ENCODE measurements around the gene ZMYND10. TPM values are rescaled to one million over a fixed set of nuclear protein-coding genes. Genes with fewer than 3 reads are reported as not detected.
"Not testable (repeated sequence)": the region's sequence is repeated elsewhere in the genome, so short reads cannot be mapped to it uniquely, and the experiment has no call there.

The ZMYND10 gene
- total RNA-seq, 1 experiment from 2014 or later = 1.4 TPM

DNA sequence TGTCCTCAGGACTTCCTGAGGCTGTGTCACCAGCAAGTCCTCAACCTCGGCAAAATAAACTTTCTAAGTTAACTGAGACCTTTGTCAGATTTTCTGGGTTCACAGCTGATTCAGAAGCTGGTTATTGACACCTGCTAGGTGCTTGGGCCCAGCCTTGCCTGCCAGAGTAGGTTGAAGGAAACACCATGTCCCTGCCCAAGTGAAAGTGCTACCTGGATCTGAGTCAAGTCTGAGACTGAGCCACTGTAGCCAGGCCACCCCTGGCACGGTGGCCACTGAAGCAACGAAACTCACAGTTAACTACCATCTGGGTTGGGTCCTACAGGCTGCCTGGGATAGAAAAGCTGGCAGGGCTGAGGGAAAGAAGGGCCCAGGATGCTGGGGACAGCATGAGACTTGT is 31.2 kb downstream of the ZMYND10 start:
- peaks cover 4% of the 10 kb centered on the region for H3K27me3 Mint-ChIP-seq (ENCODE audit: low read depth)
- Histone ChIP-seq H2BK20ac (ENCODE audit: low read depth, low read length, poor library complexity, severe bottlenecking) (no peak overlapping the region), H3K9ac (ENCODE audit: extremely low read depth, insufficient read length, low read length) (no peak overlapping the region), H3K4ac (ENCODE audit: low read depth, low read length) (no peak overlapping the region), H3K27me3 (ENCODE audit: insufficient read depth, low read length) (no peaks in the 10 kb centered on the region), H3K14ac (ENCODE audit: insufficient read depth, low read length) (no peak overlapping the region), H3K4me1 (ENCODE audit: insufficient read depth, low read length) (no peaks in the 10 kb centered on the region), H3K27ac (ENCODE audit: insufficient read length, low read depth, low read length) (no peak overlapping the region), H3K79me1 (ENCODE audit: insufficient read depth, low read depth, low read length, poor library complexity, severe bottlenecking) (no peaks in the 10 kb centered on the region), H4K8ac (replicated peaks; ENCODE audit: insufficient read length, low read depth, low read length) (no peak overlapping the region), H3K23ac (ENCODE audit: insufficient read length, low read depth, low read length) (no peak overlapping the region), H2BK120ac (ENCODE audit: low read depth, low read length, poor library complexity, severe bottlenecking) (no peak overlapping the region), H2BK12ac (ENCODE audit: insufficient read length, low read depth, low read length) (no peak overlapping the region), H4K5ac (ENCODE audit: insufficient read length, low read depth, low read length) (no peak overlapping the region), H3K56ac (ENCODE audit: insufficient read length, low read depth, low read length) (no peak overlapping the region), H4K20me1 (ENCODE audit: control insufficient read depth, insufficient read depth, insufficient read length) (no peaks in the 10 kb centered on the region), H3K79me2 (ENCODE audit: insufficient read depth, low read length) (no peaks in the 10 kb centered on the region), H3K9me3 (ENCODE audit: control insufficient read depth, low read depth, low read length) (no peaks in the 10 kb centered on the region), H2BK15ac (ENCODE audit: low read depth, low read length) (no peak overlapping the region), H2AFZ (ENCODE audit: low read length) (no peak overlapping the region), H4K91ac (ENCODE audit: insufficient read length, low read depth, low read length) (no peak overlapping the region), H3T11ph (ENCODE audit: low read length) (no peak overlapping the region), H2BK5ac (ENCODE audit: insufficient read length, low read length) (no peak overlapping the region), H3K23me2 (ENCODE audit: insufficient read length, low read depth, low read length, poor library complexity, severe bottlenecking) (no peaks in the 10 kb centered on the region), H3K18ac (ENCODE audit: insufficient read length, low read depth, low read length) (no peak overlapping the region), H3K4me2 (ENCODE audit: insufficient read depth, insufficient read length, low read length) (no peak overlapping the region), H2AK5ac (ENCODE audit: insufficient read length, low read length) (no peak overlapping the region)
- H3K27ac Mint-ChIP-seq = peak overlapping the region in 2 of 3 experiments; percentile 35 to 42; a peak in 3 of 7 replicates
- TF ChIP-seq, protein P1, sequence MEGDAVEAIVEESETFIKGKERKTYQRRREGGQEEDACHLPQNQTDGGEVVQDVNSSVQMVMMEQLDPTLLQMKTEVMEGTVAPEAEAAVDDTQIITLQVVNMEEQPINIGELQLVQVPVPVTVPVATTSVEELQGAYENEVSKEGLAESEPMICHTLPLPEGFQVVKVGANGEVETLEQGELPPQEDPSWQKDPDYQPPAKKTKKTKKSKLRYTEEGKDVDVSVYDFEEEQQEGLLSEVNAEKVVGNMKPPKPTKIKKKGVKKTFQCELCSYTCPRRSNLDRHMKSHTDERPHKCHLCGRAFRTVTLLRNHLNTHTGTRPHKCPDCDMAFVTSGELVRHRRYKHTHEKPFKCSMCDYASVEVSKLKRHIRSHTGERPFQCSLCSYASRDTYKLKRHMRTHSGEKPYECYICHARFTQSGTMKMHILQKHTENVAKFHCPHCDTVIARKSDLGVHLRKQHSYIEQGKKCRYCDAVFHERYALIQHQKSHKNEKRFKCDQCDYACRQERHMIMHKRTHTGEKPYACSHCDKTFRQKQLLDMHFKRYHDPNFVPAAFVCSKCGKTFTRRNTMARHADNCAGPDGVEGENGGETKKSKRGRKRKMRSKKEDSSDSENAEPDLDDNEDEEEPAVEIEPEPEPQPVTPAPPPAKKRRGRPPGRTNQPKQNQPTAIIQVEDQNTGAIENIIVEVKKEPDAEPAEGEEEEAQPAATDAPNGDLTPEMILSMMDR (conservative IDR thresholded peaks at IDR 0.05) = no peak
- H3K4me1 Mint-ChIP-seq = peaks cover 6 to 18% of the 10 kb centered on the region in 2 experiments
- DNase-seq = no peak
- peaks cover 14 to 17% of the 10 kb centered on the region in 2 experiments for H3K9me3 Mint-ChIP-seq
- peaks cover 48 to 58% (median 56%) of the 10 kb centered on the region in 3 experiments for H3K36me3 Mint-ChIP-seq (ENCODE audit: insufficient read depth in 1 of 3, low read depth in 3 of 3)
- no CpG with 5 or more reads among the region's 3 CpGs for WGBS (ENCODE audit: extremely low coverage, insufficient read length, low lambda C conversion rate)
- H3K4me3 Mint-ChIP-seq = no peak overlapping the region

DNA sequence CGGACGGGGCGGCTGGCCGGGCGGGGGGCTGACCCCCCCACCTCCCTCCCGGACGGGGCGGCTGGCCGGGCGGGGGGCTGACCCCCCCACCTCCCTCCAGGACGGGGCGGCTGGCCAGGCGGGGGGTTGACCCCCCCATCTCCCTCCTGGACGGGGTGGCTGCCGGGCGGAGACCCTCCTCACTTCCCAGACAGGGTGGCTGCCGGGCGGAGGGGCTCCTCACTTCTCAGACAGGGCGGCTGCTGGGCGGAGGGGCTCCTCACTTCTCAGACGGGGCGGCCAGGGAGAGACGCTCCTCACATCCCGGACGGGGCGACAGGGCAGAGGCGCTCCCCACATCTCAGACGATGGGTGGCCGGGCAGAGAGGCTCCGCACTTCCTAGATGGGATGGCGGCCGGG is 33.5 kb downstream of the ZMYND10 start:
- not testable (repeated sequence) for H2BK15ac ChIP-seq (ENCODE audit: low read depth, low read length); H3K4me3 Mint-ChIP-seq; H2BK120ac ChIP-seq (ENCODE audit: low read depth, low read length, poor library complexity, severe bottlenecking); H3K79me2 ChIP-seq (ENCODE audit: insufficient read depth, low read length); H3K4me1 ChIP-seq (ENCODE audit: insufficient read depth, low read length); H2AFZ ChIP-seq (ENCODE audit: low read length); H3K23ac ChIP-seq (ENCODE audit: insufficient read length, low read depth, low read length); H3K23me2 ChIP-seq (ENCODE audit: insufficient read length, low read depth, low read length, poor library complexity, severe bottlenecking); H3K27ac ChIP-seq (ENCODE audit: insufficient read length, low read depth, low read length); H3K18ac ChIP-seq (ENCODE audit: insufficient read length, low read depth, low read length); H3K4ac ChIP-seq (ENCODE audit: low read depth, low read length); H3K9me3 ChIP-seq (ENCODE audit: control insufficient read depth, low read depth, low read length); H4K5ac ChIP-seq (ENCODE audit: insufficient read length, low read depth, low read length); H3K27ac Mint-ChIP-seq; H3K79me1 ChIP-seq (ENCODE audit: insufficient read depth, low read depth, low read length, poor library complexity, severe bottlenecking); H3K27me3 Mint-ChIP-seq (ENCODE audit: low read depth); H3K4me2 ChIP-seq (ENCODE audit: insufficient read depth, insufficient read length, low read length); H2BK5ac ChIP-seq (ENCODE audit: insufficient read length, low read length); H2AK5ac ChIP-seq (ENCODE audit: insufficient read length, low read length); H3K56ac ChIP-seq (ENCODE audit: insufficient read length, low read depth, low read length); H3T11ph ChIP-seq (ENCODE audit: low read length); H4K20me1 ChIP-seq (ENCODE audit: control insufficient read depth, insufficient read depth, insufficient read length); DNase-seq; H3K14ac ChIP-seq (ENCODE audit: insufficient read depth, low read length); H3K9ac ChIP-seq (ENCODE audit: extremely low read depth, insufficient read length, low read length); H3K4me1 Mint-ChIP-seq; H4K91ac ChIP-seq (ENCODE audit: insufficient read length, low read depth, low read length); H2BK20ac ChIP-seq (ENCODE audit: low read depth, low read length, poor library complexity, severe bottlenecking); H4K8ac ChIP-seq (replicated peaks; ENCODE audit: insufficient read length, low read depth, low read length); H3K27me3 ChIP-seq (ENCODE audit: insufficient read depth, low read length); H2BK12ac ChIP-seq (ENCODE audit: insufficient read length, low read depth, low read length)
- WGBS (ENCODE audit: extremely low coverage, insufficient read length, low lambda C conversion rate) = no CpG with 5 or more reads among the region's 32 CpGs
- Mint-ChIP-seq H3K36me3 (ENCODE audit: insufficient read depth in 1 of 3, low read depth in 3 of 3) (peaks cover 34 to 40% (median 35%) of the 10 kb centered on the region in 3 experiments), H3K9me3 (peaks cover 31 to 39% of the 10 kb centered on the region in 2 experiments)
